Mucosa of rectum (tissue), 2 donors: Measurements from ENCODE around the gene CHST12.

Experiments
- H3K27ac ChIP-seq, 2 donors: one replicate each; pipeline ENCODE4 v1.7.0; 2013; ENCODE audit warnings: inconsistent platforms in 2 of 2, low read depth in 2 of 2, low read length in 2 of 2
- H3K27me3 ChIP-seq, 2 donors: one replicate each; pipeline ENCODE4 v1.7.0; 2013; ENCODE audit warnings: low read length in 2 of 2; ENCODE audit not compliant: control insufficient read depth in 2 of 2, insufficient read depth in 2 of 2
- H3K36me3 ChIP-seq, 2 donors: one replicate each; pipeline ENCODE4 v1.7.0; 2013; ENCODE audit warnings: low read length in 2 of 2; ENCODE audit not compliant: control insufficient read depth in 2 of 2, insufficient read depth in 2 of 2
- H3K4me1 ChIP-seq, 2 donors: one replicate each; pipeline ENCODE4 v1.7.0; 2013; ENCODE audit warnings: low read length in 2 of 2, mild to moderate bottlenecking in 1 of 2; ENCODE audit not compliant: control insufficient read depth in 2 of 2, insufficient read depth in 2 of 2
- H3K4me3 ChIP-seq, 2 donors: one replicate each; pipeline ENCODE4 v1.7.0; 2013; ENCODE audit warnings: low read length in 2 of 2
- H3K9ac ChIP-seq, 2 donors: one replicate each; pipeline ENCODE4 v1.7.0; 2013; ENCODE audit warnings: low read length in 2 of 2, low read depth in 1 of 2, mild to moderate bottlenecking in 1 of 2
- H3K9me3 ChIP-seq, 2 donors: one replicate each; pipeline ENCODE4 v1.7.0; 2013; ENCODE audit warnings: low read length in 2 of 2; ENCODE audit not compliant: control insufficient read depth in 2 of 2
- donor health status: healthy.
- donor health status: Normal muscosa, but diverticular disease.

Gene CHST12

GRCh38 chr7:2441430-2442058 lies 38.1 kb downstream of the CHST12 start:
- Histone ChIP-seq H3K9me3 (no peaks in the 10 kb centered on the region), H3K27me3 (no peaks in the 10 kb centered on the region), H3K4me1 (peaks cover 6% of the 10 kb centered on the region in 2 donors), H3K27ac (no peak overlapping the region), H3K4me3 (no peak overlapping the region), H3K36me3 (peaks cover 0 to 2% of the 10 kb centered on the region in 2 donors), H3K9ac (no peak overlapping the region)

GRCh38 chr7:2443491-2443890 lies 40.1 kb downstream of the CHST12 start:
- H3K9ac ChIP-seq, result no peak overlapping the region
- H3K36me3 ChIP-seq, result peaks cover 0 to 2% of the 10 kb centered on the region in 2 donors
- H3K4me1 ChIP-seq, result no peaks in the 10 kb centered on the region
- H3K27me3 ChIP-seq, result no peaks in the 10 kb centered on the region
- no peaks in the 10 kb centered on the region for H3K9me3 ChIP-seq
- H3K4me3 ChIP-seq, result no peak overlapping the region
- no peak overlapping the region for H3K27ac ChIP-seq

DNA sequence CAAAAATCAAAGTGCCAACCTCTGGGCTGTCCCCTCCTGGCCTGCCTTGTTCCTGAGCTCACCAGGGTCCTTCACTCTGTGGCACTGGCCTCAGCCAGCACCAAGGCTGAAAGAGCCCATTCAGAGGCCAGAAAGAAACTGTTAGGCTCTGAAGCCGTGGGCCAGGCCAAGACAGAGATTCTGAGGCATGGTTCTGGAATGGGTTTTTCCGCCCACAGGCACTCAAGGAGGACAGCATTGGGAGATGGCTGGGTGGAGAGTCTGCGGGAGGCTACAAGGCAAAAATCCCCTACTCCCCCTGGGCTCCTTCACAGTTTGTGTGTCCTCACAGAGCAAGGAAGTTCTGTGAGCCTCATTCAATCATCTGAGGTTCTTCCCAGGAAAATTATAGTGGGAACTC lies 41.1 kb downstream of the CHST12 start:
- Histone ChIP-seq H3K36me3 (peaks cover 0 to 2% of the 10 kb centered on the region in 2 donors), H3K27me3 (no peaks in the 10 kb centered on the region), H3K27ac (no peak overlapping the region), H3K9me3 (no peaks in the 10 kb centered on the region), H3K4me3 (no peak overlapping the region), H3K9ac (no peak overlapping the region), H3K4me1 (no peaks in the 10 kb centered on the region)

DNA sequence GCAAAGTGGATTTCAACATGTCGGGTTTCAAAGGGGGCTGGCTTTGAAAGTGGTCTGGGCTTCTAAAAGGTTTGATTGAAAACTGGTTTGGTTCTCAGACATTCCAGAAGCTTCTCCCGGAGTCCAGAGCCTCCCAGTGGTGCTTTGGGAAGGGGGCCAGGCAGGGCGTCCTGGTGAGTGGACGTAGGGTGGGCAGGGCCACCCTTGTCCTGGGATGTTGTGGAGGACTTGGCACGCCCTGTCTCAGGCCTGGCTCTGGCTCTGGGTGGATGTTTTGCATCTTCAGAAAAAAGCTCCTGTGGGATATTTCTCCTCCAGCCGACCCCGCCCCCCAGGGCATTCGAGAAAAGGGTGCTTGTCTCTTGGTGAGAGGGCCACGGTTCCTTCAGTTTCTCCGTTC lies 41.6 kb downstream of the CHST12 start:
- Histone ChIP-seq H3K9ac (no peak overlapping the region), H3K4me3 (no peak overlapping the region), H3K36me3 (peaks cover 0 to under 1% of the 10 kb centered on the region in 2 donors), H3K9me3 (no peaks in the 10 kb centered on the region), H3K27ac (no peak overlapping the region), H3K4me1 (no peaks in the 10 kb centered on the region), H3K27me3 (no peaks in the 10 kb centered on the region)

GRCh38 chr7:2445898-2446555 lies 42.6 kb downstream of the CHST12 start:
- H3K27me3 ChIP-seq, result no peaks in the 10 kb centered on the region
- no peaks in the 10 kb centered on the region for H3K9me3 ChIP-seq
- H3K4me1 ChIP-seq, result no peaks in the 10 kb centered on the region
- H3K9ac ChIP-seq, result no peak overlapping the region
- H3K4me3 ChIP-seq, result no peak overlapping the region
- no peak overlapping the region for H3K27ac ChIP-seq
- no peaks in the 10 kb centered on the region for H3K36me3 ChIP-seq

- no peaks in the 10 kb centered on the region for H3K27me3 ChIP-seq
- no peak overlapping the region for H3K4me3 ChIP-seq
- H3K27ac ChIP-seq, result no peak overlapping the region
- H3K36me3 ChIP-seq, result no peaks in the 10 kb centered on the region
- no peaks in the 10 kb centered on the region for H3K9me3 ChIP-seq
- no peak overlapping the region for H3K9ac ChIP-seq
- H3K4me1 ChIP-seq, result peaks cover 2 to 3% of the 10 kb centered on the region in 2 donors
These were observed 43.3 kb downstream of the CHST12 start for GRCh38 chr7:2446676-2447075.

DNA sequence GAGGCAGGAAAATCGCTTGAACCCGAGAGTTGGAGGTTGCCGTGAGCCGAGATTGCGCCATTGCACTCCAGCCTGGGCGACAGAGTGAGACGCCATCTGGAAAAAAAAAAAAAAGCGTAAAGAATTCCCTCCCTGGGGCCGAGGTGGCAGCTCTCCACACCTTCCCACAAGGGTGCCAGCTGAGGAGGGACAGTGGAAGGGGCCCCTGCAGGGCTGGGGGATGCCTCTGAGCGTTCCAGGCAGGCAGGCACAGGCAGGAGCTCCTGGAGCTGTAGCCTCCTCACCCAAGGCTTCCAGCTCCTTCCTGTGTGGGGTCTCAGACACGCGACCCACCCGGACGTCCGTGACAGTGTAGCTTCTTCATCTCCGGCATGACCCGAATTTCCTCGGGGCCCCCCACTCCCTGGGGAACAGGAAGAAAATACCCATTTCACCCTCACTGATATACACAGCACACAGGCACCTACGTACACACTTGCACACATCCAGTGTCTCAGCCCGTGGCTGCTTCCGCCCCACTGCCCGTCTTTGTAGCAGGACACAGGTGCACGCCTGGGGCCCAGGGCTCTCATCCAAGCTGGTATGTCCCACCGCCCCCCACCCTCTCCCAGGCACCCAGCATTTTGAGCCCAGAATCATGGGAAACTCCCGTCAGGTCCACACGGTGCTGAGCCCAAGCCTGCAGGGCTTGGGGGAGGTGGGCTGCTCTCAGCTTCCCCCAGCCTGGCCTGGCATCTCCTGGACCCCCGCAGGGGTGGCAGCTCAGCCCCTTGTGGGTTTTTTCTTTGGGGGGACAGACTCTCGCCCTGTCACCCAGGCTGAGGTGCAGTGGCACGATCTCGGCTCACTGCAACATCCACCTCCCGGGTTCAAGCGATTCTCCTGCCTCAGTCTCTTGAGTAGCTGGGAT lies 47.0 kb downstream of the CHST12 start:
- Histone ChIP-seq H3K9me3 (no peaks in the 10 kb centered on the region), H3K4me1 (peaks cover 8% of the 10 kb centered on the region in 2 donors), H3K9ac (no peak overlapping the region), H3K27ac (no peak overlapping the region), H3K27me3 (no peaks in the 10 kb centered on the region), H3K36me3 (no peaks in the 10 kb centered on the region), H3K4me3 (no peak overlapping the region)

DNA sequence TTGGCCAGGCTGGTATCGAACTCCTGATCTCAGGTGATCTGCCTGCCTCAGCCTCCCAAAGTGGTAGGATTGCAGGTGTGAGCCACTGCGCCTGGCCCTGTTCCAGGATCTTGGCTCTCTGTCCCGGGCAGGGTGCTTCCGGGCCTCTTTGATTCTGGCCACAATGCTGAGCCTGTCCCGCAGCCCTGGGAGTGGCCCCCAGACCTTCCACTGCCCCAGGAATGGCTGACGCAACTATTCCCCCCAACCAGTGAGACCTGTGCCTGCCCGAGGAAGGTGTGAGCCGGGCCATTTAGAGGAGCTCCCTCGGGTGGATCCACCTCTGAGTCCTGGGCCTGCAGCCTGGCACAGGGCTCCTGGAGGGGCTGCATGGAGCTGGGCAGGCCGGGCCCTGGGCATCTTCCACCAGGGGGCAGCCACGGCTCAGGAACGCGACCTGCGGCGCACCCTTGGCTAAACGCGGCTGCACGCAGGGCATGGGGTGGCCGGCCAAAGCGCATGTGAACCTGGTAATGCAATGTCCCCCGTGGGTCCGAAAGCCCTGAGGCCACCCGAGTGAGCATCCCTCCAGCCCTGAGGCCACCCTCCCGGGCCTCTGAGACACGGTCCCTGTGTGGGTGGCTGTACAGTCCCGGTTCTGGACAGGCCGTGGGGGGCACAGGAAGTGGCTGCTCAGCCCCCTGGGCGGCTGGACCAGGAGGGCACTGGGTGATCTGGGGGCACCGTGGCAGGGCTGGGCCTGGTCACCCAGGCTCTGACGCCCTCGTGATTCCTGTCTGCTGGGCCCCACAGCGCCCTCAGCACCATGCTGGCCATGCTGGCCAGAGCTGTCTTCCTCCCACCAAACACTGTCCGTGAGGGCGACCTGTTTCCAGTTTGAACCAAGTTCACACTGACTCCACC lies 48.0 kb downstream of the CHST12 start:
- no peaks in the 10 kb centered on the region for H3K36me3 ChIP-seq
- peaks cover 8% of the 10 kb centered on the region in 2 donors for H3K4me1 ChIP-seq
- H3K27ac ChIP-seq, result no peak overlapping the region
- H3K9ac ChIP-seq, result peak overlapping the region; percentile 47 to 50
- H3K27me3 ChIP-seq, result no peaks in the 10 kb centered on the region
- peak overlapping the region; percentile 49 to 68 for H3K4me3 ChIP-seq
- no peaks in the 10 kb centered on the region for H3K9me3 ChIP-seq

GRCh38 chr7:2452074-2452507 lies 48.7 kb downstream of the CHST12 start:
- Histone ChIP-seq H3K9ac (peak overlapping the region; percentile 47 to 50), H3K4me3 (peak overlapping the region; percentile 49 to 68), H3K4me1 (peaks cover 8% of the 10 kb centered on the region in 2 donors), H3K27ac (no peak overlapping the region), H3K27me3 (no peaks in the 10 kb centered on the region), H3K9me3 (no peaks in the 10 kb centered on the region), H3K36me3 (no peaks in the 10 kb centered on the region)
